A549 (cell line): ENCODE results near the gene VAPA. TPM values are rescaled to one million over a fixed set of nuclear protein-coding genes. Genes with fewer than 3 reads are reported as not detected.

Experiments used
- ATAC-seq, 2 experiments: fragments of 200-7000 bp in 1 of 2; fragments of >200 bp in 1 of 2; cut with Nextera tagmentation in 1 of 2; cut with Tn5 transposase in 1 of 2; 3 replicates each; pipeline versions ENCODE4 v1.8.0 to v1.9.1; 2018 to 2020; ENCODE audit warnings: mild to moderate bottlenecking in 1 of 2, moderate library complexity in 1 of 2
- CTCF ChIA-PET: fragments of 300-600 bp; sonication (Branson Sonifier 250); formaldehyde crosslinking; extraction: SDS; loops from one replicate; lab custom pipeline; 2021; ENCODE audit warnings: antibody characterized with exemption, inconsistent platforms; lab: Yijun Ruan, JAX
- POLR2A ChIA-PET: fragments of 350-600 bp; formaldehyde crosslinking; extraction: SDS; loops from one replicate; lab custom pipeline; 2021; ENCODE audit warnings: antibody characterized with exemption, inconsistent platforms; lab: Yijun Ruan, JAX
- DNase-seq, 2 experiments: peaks; one replicate each; pipeline versions ENCODE4 v3.0.0 to v3.0.0-alpha.2; 2011 to 2016; ENCODE audit warnings: low read depth in 1 of 2, low spot score in 1 of 2
- FAIRE-seq: peaks from 2 replicates; lab custom pipeline; 2011; peaks lifted over from hg19 to GRCh38; lab: Jason Lieb, UNC
- H3K27ac ChIP-seq, 2 experiments: fragments of >200 bp; sonication (Bioruptor Twin); formaldehyde crosslinking; 3 replicates each; pipeline ENCODE4 v1.5.1; 2016 to 2017
- H3K4me1 ChIP-seq: fragments of >200 bp; sonication (Bioruptor Twin); formaldehyde crosslinking; 3 replicates; pipeline ENCODE4 v1.6.1; 2016
- H3K4me2 ChIP-seq: fragments of >200 bp; sonication (Bioruptor Twin); formaldehyde crosslinking; 3 replicates; pipeline ENCODE4 v1.6.1; 2016
- H3K4me3 ChIP-seq: fragments of >200 bp; sonication (Bioruptor Twin); formaldehyde crosslinking; 3 replicates; pipeline ENCODE4 v1.5.1; 2016
- H3K9me3 ChIP-seq: fragments of >200 bp; sonication (Bioruptor Twin); formaldehyde crosslinking; 3 replicates; pipeline ENCODE4 v1.6.1; 2016
- CEBPB ChIP-seq, 2 experiments: fragments of >200 bp in 1 of 2; sonication (Bioruptor Twin) in 1 of 2; formaldehyde crosslinking in 1 of 2; IDR thresholded peaks; 2 replicates each; pipeline ENCODE4 v1.6.1; 2012 to 2016
- E2F6 ChIP-seq: IDR thresholded peaks from 2 replicates; pipeline ENCODE4 v1.6.1; 2012; ENCODE audit warnings: low read depth, borderline replicate concordance
- ESRRA ChIP-seq: fragments of 150-350 bp; IDR thresholded peaks from 2 replicates; pipeline ENCODE4 v1.6.1; 2014; ENCODE audit warnings: mild to moderate bottlenecking, low read length, borderline replicate concordance
- MAFK ChIP-seq: fragments of 450-650 bp; IDR thresholded peaks from 2 replicates; pipeline ENCODE4 v1.6.1; 2014; ENCODE audit not compliant: partially characterized antibody
- PHF8 ChIP-seq: fragments of 200-600 bp; sonication (generic); IDR thresholded peaks from 2 replicates; pipeline ENCODE4 v1.6.1; 2016; ENCODE audit warnings: low read depth, mild to moderate bottlenecking, antibody characterized with exemption, moderate library complexity, borderline replicate concordance
- RAD21 ChIP-seq, 2 experiments: fragments of >200 bp in 1 of 2; sonication (Bioruptor Twin) in 1 of 2; formaldehyde crosslinking in 1 of 2; IDR thresholded peaks in 1 of 2; conservative IDR thresholded peaks in 1 of 2; 2 replicates in 1 of 2; 3 replicates in 1 of 2; pipeline ENCODE4 v1.6.1; 2012 to 2018; ENCODE audit warnings: inconsistent platforms in 1 of 2
- TP53 ChIP-seq: fragments of 250-450 bp; sonication (Bioruptor Pico); IDR thresholded peaks from 2 replicates; pipeline ENCODE4 v1.5.0; 2021; ENCODE audit warnings: mild to moderate bottlenecking, moderate library complexity
- ZC3H11A ChIP-seq: fragments of 450-650 bp; IDR thresholded peaks from 2 replicates; pipeline ENCODE4 v1.6.1; 2014; ENCODE audit warnings: antibody characterized with exemption, mild to moderate bottlenecking
- WGBS: methylation state at CpG from one replicate; pipeline ENCODE4 v1.1.6; 2017; ENCODE audit errors: missing lambda C conversion rate; 5-methylcytosine and 5-hydroxymethylcytosine counted together
- polyA plus RNA-seq, 4 experiments: library from polyadenylated mRNA; depleted of rRNA in 3 of 4; stranded (reverse); fragments of >200 nt; fragmentation: RNase III in 1 of 4; extraction: RNeasy Plus Mini Kit Qiagen cat#74134 plus additional on column Dnase treatment in 1 of 4; gene quantifications; 2 replicates in 3 of 4; 3 replicates in 1 of 4; pipeline ENCODE4 v1.2.3, GENCODE V29; 2011 to 2017
- small RNA-seq, 6 experiments: library from RNA; depleted of rRNA; stranded (forward); fragments of <200 nt; gene quantifications; one replicate each; pipeline ENCODE3, GENCODE V24; 2012

VAPA gene
- polyA plus RNA-seq, 2 of the 4 experiments (the other 2 are of a cell fraction) = 161 to 391 TPM

GRCh38 chr18:10003866-10004265 lies 90.0 kb downstream of the VAPA start:
- TF ChIP-seq MAFK (peak; percentile 40), TP53 (no peak), E2F6 (no peak), PHF8 (no peak)
- CTCF ChIA-PET = no interaction called here
- Histone ChIP-seq H3K27ac (no peak overlapping the region), H3K4me3 (no peak overlapping the region), H3K9me3 (no peaks in the 10 kb centered on the region), H3K4me1 (no peaks in the 10 kb centered on the region), H3K4me2 (no peak overlapping the region)
- FAIRE-seq = no peak
- ATAC-seq = no peak
- POLR2A ChIA-PET = no interaction called here
- no peak for DNase-seq
- WGBS = 39% methylated on average over 6 of the region's 7 CpGs

- DNase-seq (peak in 1 of 2 experiments; percentile 3), ATAC-seq (no peak; a peak in 1 of 6 replicates)
- Histone ChIP-seq H3K4me3 (no peak overlapping the region), H3K27ac (no peak overlapping the region), H3K4me1 (no peaks in the 10 kb centered on the region)
- POLR2A ChIA-PET = no interaction called here
- 51% methylated on average over 4 of the region's 4 CpGs for WGBS
- TF ChIP-seq RAD21 (conservative IDR thresholded peaks at IDR 0.05 in 1 of 2, IDR thresholded peaks at IDR 0.05 in 1 of 2) (peak in 1 of 2 experiments; percentile 22; a peak in 1 of 5 replicates), ESRRA (no peak)
- TF ChIP-seq, all 56 proteins: peak for 1
- H3K9me3 ChIP-seq = no peaks in the 10 kb centered on the region
- H3K4me2 ChIP-seq = no peak overlapping the region
- CTCF ChIA-PET = interaction anchor here (1.0 to 1.6 kb wide), 3 partner anchors 11 to 513 kb away, joined by 4 to 7 read pairs (median 5); no protein-coding TSS in a partner anchor
- no peak for FAIRE-seq
Observed at GRCh38 chr18:10006311-10006893, 92.6 kb downstream of the VAPA start.

GRCh38 chr18:10008006-10008647 lies 94.3 kb downstream of the VAPA start:
- ChIA-PET CTCF (interaction anchor here (2.0 kb wide), 1 partner anchor 511 kb away, joined by 5 read pairs; no protein-coding TSS in a partner anchor), POLR2A (no interaction called here)
- Histone ChIP-seq H3K4me1 (no peaks in the 10 kb centered on the region), H3K4me3 (no peak overlapping the region), H3K4me2 (no peak overlapping the region), H3K27ac (no peak overlapping the region), H3K9me3 (no peaks in the 10 kb centered on the region)
- TF ChIP-seq ZC3H11A (no peak), CEBPB (IDR thresholded peaks at IDR 0.05) (no peak)
- no peak for DNase-seq
- ATAC-seq = no peak
- WGBS = 54% methylated on average over 3 of the region's 3 CpGs
- FAIRE-seq = no peak

Small RNA genes within 50 kb of the gene (small RNA-seq; reads per million reads assigned to genes)
- gene RNA5SP450 = 0.12 to 13.2 (median 1.2) reads per million in 6 experiments

Other genes starting within 250 kb of the VAPA start
- gene RAB31, start 205.7 kb upstream of the VAPA start, polyA plus RNA-seq (2011; rRNA removed) = 46.3 and 49.1 TPM in 2 replicates
- 16.9 to 20.5 TPM (median 18.5 TPM) in 3 replicates for gene RAB31, start 205.7 kb upstream of the VAPA start, polyA plus RNA-seq (2017; fragmentation: RNase III; extraction: RNeasy Plus Mini Kit Qiagen cat#74134 plus additional on column Dnase treatment)
- gene TXNDC2, start 28.0 kb upstream of the VAPA start, polyA plus RNA-seq (2011; rRNA removed) = 0.16 TPM in 1 of 2 replicates, not detected in the other
- 0.06 to 0.12 TPM in 2 of 3 replicates, not detected in the other for gene TXNDC2, start 28.0 kb upstream of the VAPA start, polyA plus RNA-seq (2017; fragmentation: RNase III; extraction: RNeasy Plus Mini Kit Qiagen cat#74134 plus additional on column Dnase treatment)